HepG2 (cell line): ENCODE data around the gene KREMEN1. TPM values are rescaled to one million over a fixed set of nuclear protein-coding genes. Genes with fewer than 3 reads are reported as not detected.
A peak's percentile ranks its signal among the peaks of the same experiment; 100 is the strongest.

Experiments used
- ATAC-seq: fragments of 200-7000 bp; cut with Tn5 transposase; 3 replicates; pipeline ENCODE4 v1.9.1; 2020; ENCODE audit warnings: mild to moderate bottlenecking, moderate library complexity
- Bru-seq: library from RNA; stranded (reverse); fragments of 400-500 nt; gene quantifications from one replicate; lab custom pipeline; 2021; lab: Mats Ljungman, UMichigan
- BruChase-seq, 2 experiments: library from RNA; stranded (reverse); fragments of 400-500 nt; gene quantifications; one replicate each; lab custom pipeline; 2021; lab: Mats Ljungman, UMichigan
- BruUV-seq: library from RNA; stranded (reverse); fragments of 400-500 nt; replicated peaks from 2 replicates; lab custom pipeline; 2021; lab: Mats Ljungman, UMichigan
- CTCF ChIA-PET: fragments of 300-600 bp; formaldehyde crosslinking; extraction: SDS; loops from one replicate; lab custom pipeline; 2021; ENCODE audit warnings: low total read pairs, inconsistent platforms, low intra/inter-chr PET ratio; lab: Yijun Ruan, JAX
- POLR2A ChIA-PET: fragments of 350-600 bp; sonication (Branson Sonifier 250); formaldehyde crosslinking; loops from one replicate; lab custom pipeline; 2020; ENCODE audit warnings: antibody characterized with exemption, inconsistent platforms; lab: Yijun Ruan, JAX
- DNase-seq: peaks from one replicate; pipeline ENCODE4 v3.0.0-alpha.2; 2015; ENCODE audit warnings: low spot score
- FAIRE-seq: peaks from 3 replicates; lab custom pipeline; 2011; peaks lifted over from hg19 to GRCh38; lab: Jason Lieb, UNC
- H2AFZ ChIP-seq: one replicate; pipeline ENCODE4 v1.6.1; 2011; ENCODE audit warnings: low read length, inconsistent platforms
- H3K27ac ChIP-seq: fragments of 300-600 bp; 3 replicates; pipeline ENCODE4 v1.8.0; 2011; ENCODE audit warnings: mixed run types, mild to moderate bottlenecking, mixed read lengths, low read length, inconsistent platforms; ENCODE audit not compliant: insufficient read depth; ENCODE audit errors: extremely low read length
- H3K27me3 ChIP-seq, 2 experiments: fragments of 200-600 bp in 1 of 2; 2 replicates in 1 of 2; 3 replicates in 1 of 2; pipeline versions ENCODE4 v1.6.0 to v1.8.0; 2011; ENCODE audit warnings: low read length in 2 of 2, mild to moderate bottlenecking in 2 of 2, moderate library complexity in 2 of 2, inconsistent platforms in 1 of 2; ENCODE audit not compliant: insufficient read depth in 2 of 2, control insufficient read depth in 1 of 2
- H3K36me3 ChIP-seq, 2 experiments: fragments of 200-600 bp in 1 of 2; replicated peaks in 1 of 2; 2 replicates in 1 of 2; 3 replicates in 1 of 2; pipeline versions ENCODE4 v1.5.1 to v1.8.0; 2011; ENCODE audit warnings: low read length in 2 of 2, inconsistent platforms in 1 of 2; ENCODE audit not compliant: insufficient read depth in 2 of 2, control insufficient read depth in 1 of 2
- H3K4me1 ChIP-seq: 2 replicates; pipeline ENCODE4 v1.5.1; 2012; ENCODE audit warnings: low read length, inconsistent platforms; ENCODE audit not compliant: insufficient read depth
- H3K4me2 ChIP-seq: 2 replicates; pipeline ENCODE4 v1.6.0; 2011; ENCODE audit warnings: low read depth, low read length, inconsistent platforms
- H3K4me3 ChIP-seq, 3 experiments: fragments of 200-600 bp in 1 of 3; sonication (generic), shearing (Covaris generic) in 1 of 3; replicated peaks in 1 of 3; 2 replicates each; pipeline ENCODE4 v1.5.1; 2011 to 2016; ENCODE audit warnings: low read length in 3 of 3, inconsistent platforms in 2 of 3, low read depth in 2 of 3, mild to moderate bottlenecking in 2 of 3, control low read depth in 1 of 3, mixed read lengths in 1 of 3; ENCODE audit not compliant: insufficient read depth in 1 of 3
- H3K79me2 ChIP-seq: one replicate; pipeline ENCODE4 v1.6.1; 2011; ENCODE audit warnings: low read length, inconsistent platforms; ENCODE audit not compliant: insufficient read depth
- H3K9ac ChIP-seq: 2 replicates; pipeline ENCODE4 v1.6.0; 2011; ENCODE audit warnings: mild to moderate bottlenecking, low read depth, low read length, inconsistent platforms; ENCODE audit not compliant: insufficient read depth
- H3K9me3 ChIP-seq: 2 replicates; pipeline ENCODE4 v1.5.1; 2012; ENCODE audit warnings: mild to moderate bottlenecking, low read length
- H4K20me1 ChIP-seq: 2 replicates; pipeline ENCODE4 v1.6.0; 2011; ENCODE audit warnings: inconsistent platforms, mild to moderate bottlenecking, low read length, moderate library complexity; ENCODE audit not compliant: insufficient read depth
- JDP2 ChIP-seq: sonication (generic); formaldehyde crosslinking; IDR thresholded peaks from 2 replicates; pipeline ENCODE4 v1.8.1; 2022; ENCODE audit warnings: missing genetic modification reagents, borderline replicate concordance
- ZBTB7B ChIP-seq: sonication (generic); formaldehyde crosslinking; IDR thresholded peaks from 2 replicates; pipeline ENCODE4 v1.4.0; 2020; ENCODE audit warnings: missing genetic modification reagents
- ZNF292 ChIP-seq: sonication (generic); formaldehyde crosslinking; IDR thresholded peaks from 2 replicates; pipeline ENCODE4 v1.8.1; 2022; ENCODE audit warnings: mild to moderate bottlenecking, low read depth, missing genetic modification reagents, borderline replicate concordance
- ZNF749 ChIP-seq: sonication (generic); formaldehyde crosslinking; IDR thresholded peaks from 2 replicates; pipeline ENCODE4 v1.8.0; 2022; ENCODE audit warnings: mild to moderate bottlenecking, missing genetic modification reagents, moderate library complexity, borderline replicate concordance
- ZNF776 ChIP-seq: sonication (generic); formaldehyde crosslinking; IDR thresholded peaks from 2 replicates; pipeline ENCODE4 v1.4.0; 2020; ENCODE audit warnings: mild to moderate bottlenecking, missing genetic modification reagents
- ZNF883 ChIP-seq: sonication (generic); formaldehyde crosslinking; IDR thresholded peaks from 2 replicates; pipeline ENCODE4 v1.5.1; 2020; ENCODE audit warnings: mild to moderate bottlenecking, missing genetic modification reagents; ENCODE audit errors: not compliant biosample characterization
- WGBS: methylation state at CpG from one replicate; pipeline ENCODE4 v1.1.6; 2017; ENCODE audit warnings: low lambda C conversion rate; 5-methylcytosine and 5-hydroxymethylcytosine counted together
- in situ Hi-C: cut with HindIII; loops from 2 replicates; pipeline ENCODE4 v1.10.0; 2017; ENCODE audit warnings: low pct_unique_long_range_greater_than_20kb; ENCODE audit not compliant: extremely low pct_ligation_motif_present
- intact Hi-C: fragments of 100-400 bp; cut with micrococcal nuclease; formaldehyde crosslinking; loops from one replicate; pipeline ENCODE4 v1.10.0; 2022; ENCODE audit not compliant: unreplicated experiment
- long read RNA-seq, 2 experiments: library from RNA in 1 of 2; library from polyadenylated mRNA in 1 of 2; stranded (forward) in 1 of 2; unstranded in 1 of 2; transcript quantifications; one replicate each; pipeline ENCODE4 v2.0.0, GENCODE V29; 2019 to 2022
- polyA minus RNA-seq, 3 experiments: library from RNA; depleted of rRNA, polyadenylated mRNA; stranded (reverse); fragments of >200 nt; gene quantifications; 2 replicates each; pipeline ENCODE4 v1.2.3, GENCODE V29; 2011; ENCODE audit warnings: low replicate concordance in 1 of 3
- polyA plus RNA-seq, 8 experiments: library from polyadenylated mRNA; depleted of rRNA in 3 of 8; stranded (reverse) in 7 of 8; unstranded in 1 of 8; fragments of >200 nt; fragmentation: Illumina TruSeq in 4 of 8; extraction: Trizol in 4 of 8; gene quantifications; 2 replicates each; pipeline versions ENCODE4 v1.2.1 to v1.2.3, GENCODE V29; 2011 to 2016; ENCODE audit warnings: low read depth in 4 of 8, missing spikeins in 1 of 8, mixed read lengths in 1 of 8; ENCODE audit not compliant: insufficient read depth in 1 of 8
- total RNA-seq, 5 experiments: library from RNA; depleted of rRNA; stranded (reverse); fragments of >200 nt; fragmentation: Illumina TruSeq; extraction: Trizol; gene quantifications; 2 replicates each; pipeline ENCODE4 v1.2.3, GENCODE V29; 2016; ENCODE audit warnings: low read depth in 1 of 5
- TF ChIP-seq, protein P1 (sequence below): sonication (generic); formaldehyde crosslinking; IDR thresholded peaks from 2 replicates; pipeline ENCODE4 v1.4.0; 2020; ENCODE audit warnings: missing genetic modification reagents
- TF ChIP-seq, protein P2 (sequence below): sonication (generic); formaldehyde crosslinking; IDR thresholded peaks from 2 replicates; pipeline ENCODE4 v1.4.0; 2020; ENCODE audit warnings: missing genetic modification reagents, borderline replicate concordance

KREMEN1 gene, protein sequence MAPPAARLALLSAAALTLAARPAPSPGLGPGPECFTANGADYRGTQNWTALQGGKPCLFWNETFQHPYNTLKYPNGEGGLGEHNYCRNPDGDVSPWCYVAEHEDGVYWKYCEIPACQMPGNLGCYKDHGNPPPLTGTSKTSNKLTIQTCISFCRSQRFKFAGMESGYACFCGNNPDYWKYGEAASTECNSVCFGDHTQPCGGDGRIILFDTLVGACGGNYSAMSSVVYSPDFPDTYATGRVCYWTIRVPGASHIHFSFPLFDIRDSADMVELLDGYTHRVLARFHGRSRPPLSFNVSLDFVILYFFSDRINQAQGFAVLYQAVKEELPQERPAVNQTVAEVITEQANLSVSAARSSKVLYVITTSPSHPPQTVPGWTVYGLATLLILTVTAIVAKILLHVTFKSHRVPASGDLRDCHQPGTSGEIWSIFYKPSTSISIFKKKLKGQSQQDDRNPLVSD
- 10.2 and 13.8 TPM in 2 replicates for total RNA-seq (2016; rRNA removed; fragmentation: Illumina TruSeq; extraction: Trizol)
- total RNA-seq (2016; cell fraction: cytosol; rRNA removed; fragmentation: Illumina TruSeq; extraction: Trizol; ENCODE audit: low read depth) = 1.6 and 2.8 TPM in 2 replicates
- 8.1 and 13.9 TPM in 2 replicates for total RNA-seq (2016; cell fraction: insoluble cytoplasmic fraction; rRNA removed; fragmentation: Illumina TruSeq; extraction: Trizol)
- total RNA-seq (2016; cell fraction: membrane; rRNA removed; fragmentation: Illumina TruSeq; extraction: Trizol) = 6.5 and 7.3 TPM in 2 replicates
- total RNA-seq (2016; cell fraction: nucleus; rRNA removed; fragmentation: Illumina TruSeq; extraction: Trizol) = 10.2 and 12.6 TPM in 2 replicates
- polyA plus RNA-seq (2011; rRNA removed) = 8.9 and 9.8 TPM in 2 replicates
- polyA plus RNA-seq (2011; cell fraction: cytosol; rRNA removed) = 8.5 and 10.8 TPM in 2 replicates
- polyA plus RNA-seq (2011; cell fraction: nucleus; rRNA removed) = 5.2 and 6.3 TPM in 2 replicates
- 5.6 and 7.9 TPM in 2 replicates for polyA plus RNA-seq (2012)
- 1.5 TPM in 2 replicates for polyA plus RNA-seq (2016; cell fraction: cytosol; fragmentation: Illumina TruSeq; extraction: Trizol; ENCODE audit: low read depth)
- 9.5 and 11.0 TPM in 2 replicates for polyA plus RNA-seq (2016; cell fraction: insoluble cytoplasmic fraction; fragmentation: Illumina TruSeq; extraction: Trizol; ENCODE audit: low read depth)
- polyA plus RNA-seq (2016; cell fraction: membrane; fragmentation: Illumina TruSeq; extraction: Trizol; ENCODE audit: low read depth) = 4.1 and 5.6 TPM in 2 replicates
- polyA plus RNA-seq (2016; cell fraction: nucleus; fragmentation: Illumina TruSeq; extraction: Trizol; ENCODE audit: insufficient read depth, low read depth) = 20.4 and 21.5 TPM in 2 replicates
- polyA minus RNA-seq (2011; rRNA and poly(A)+ RNA removed; ENCODE audit: low replicate concordance) = 1.5 and 13.8 TPM in 2 replicates
- 5.3 and 6.3 TPM in 2 replicates for polyA minus RNA-seq (2011; cell fraction: cytosol; rRNA and poly(A)+ RNA removed)
- 1.8 and 2.7 TPM in 2 replicates for polyA minus RNA-seq (2011; cell fraction: nucleus; rRNA and poly(A)+ RNA removed)
- Bru-seq, nascent RNA = percentile 59 among the genes with signal in this experiment
- percentile 67 among the genes with signal in this experiment for BruChase-seq, experiment 1, labeled RNA remaining after a 6-hour chase
- BruChase-seq, experiment 2, labeled RNA remaining after a 2-hour chase = percentile 58 among the genes with signal in this experiment
- long read RNA-seq, experiment 1, full-length matches to known transcripts = 1 of 11 reads
- long read RNA-seq, experiment 1, partial matches to known transcripts = 2 of 11 reads
- long read RNA-seq, experiment 1, other reads (novel, unspliced or antisense) = 8 of 11 reads
- long read RNA-seq, experiment 2, full-length matches to known transcripts = 4 of 29 reads
- long read RNA-seq, experiment 2, partial matches to known transcripts = 23 of 29 reads
- long read RNA-seq, experiment 2, other reads (novel, unspliced or antisense) = 2 of 29 reads

- no peak for FAIRE-seq
- intact Hi-C loops = loop anchor here (5.0 kb wide), 1 partner anchor 79 kb away; no protein-coding TSS in a partner anchor
- TF ChIP-seq ZNF883 (CRISPR knock-in tag) (no peak), ZNF776 (CRISPR knock-in tag) (0 out of 2 replicates have a peak, but pooled peaks have one; percentile 63), ZNF749 (CRISPR knock-in tag) (no peak), ZBTB7B (CRISPR knock-in tag) (peak; percentile 45; the same call in 1 of the 2 replicates), ZNF292 (CRISPR knock-in tag) (no peak), JDP2 (no peak)
- TF ChIP-seq, protein P1, sequence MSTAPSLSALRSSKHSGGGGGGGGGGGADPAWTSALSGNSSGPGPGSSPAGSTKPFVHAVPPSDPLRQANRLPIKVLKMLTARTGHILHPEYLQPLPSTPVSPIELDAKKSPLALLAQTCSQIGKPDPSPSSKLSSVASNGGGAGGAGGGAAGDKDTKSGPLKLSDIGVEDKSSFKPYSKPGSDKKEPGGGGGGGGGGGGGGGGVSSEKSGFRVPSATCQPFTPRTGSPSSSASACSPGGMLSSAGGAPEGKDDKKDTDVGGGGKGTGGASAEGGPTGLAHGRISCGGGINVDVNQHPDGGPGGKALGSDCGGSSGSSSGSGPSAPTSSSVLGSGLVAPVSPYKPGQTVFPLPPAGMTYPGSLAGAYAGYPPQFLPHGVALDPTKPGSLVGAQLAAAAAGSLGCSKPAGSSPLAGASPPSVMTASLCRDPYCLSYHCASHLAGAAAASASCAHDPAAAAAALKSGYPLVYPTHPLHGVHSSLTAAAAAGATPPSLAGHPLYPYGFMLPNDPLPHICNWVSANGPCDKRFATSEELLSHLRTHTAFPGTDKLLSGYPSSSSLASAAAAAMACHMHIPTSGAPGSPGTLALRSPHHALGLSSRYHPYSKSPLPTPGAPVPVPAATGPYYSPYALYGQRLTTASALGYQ (CRISPR knock-in tag) = no peak
- TF ChIP-seq, protein P2, sequence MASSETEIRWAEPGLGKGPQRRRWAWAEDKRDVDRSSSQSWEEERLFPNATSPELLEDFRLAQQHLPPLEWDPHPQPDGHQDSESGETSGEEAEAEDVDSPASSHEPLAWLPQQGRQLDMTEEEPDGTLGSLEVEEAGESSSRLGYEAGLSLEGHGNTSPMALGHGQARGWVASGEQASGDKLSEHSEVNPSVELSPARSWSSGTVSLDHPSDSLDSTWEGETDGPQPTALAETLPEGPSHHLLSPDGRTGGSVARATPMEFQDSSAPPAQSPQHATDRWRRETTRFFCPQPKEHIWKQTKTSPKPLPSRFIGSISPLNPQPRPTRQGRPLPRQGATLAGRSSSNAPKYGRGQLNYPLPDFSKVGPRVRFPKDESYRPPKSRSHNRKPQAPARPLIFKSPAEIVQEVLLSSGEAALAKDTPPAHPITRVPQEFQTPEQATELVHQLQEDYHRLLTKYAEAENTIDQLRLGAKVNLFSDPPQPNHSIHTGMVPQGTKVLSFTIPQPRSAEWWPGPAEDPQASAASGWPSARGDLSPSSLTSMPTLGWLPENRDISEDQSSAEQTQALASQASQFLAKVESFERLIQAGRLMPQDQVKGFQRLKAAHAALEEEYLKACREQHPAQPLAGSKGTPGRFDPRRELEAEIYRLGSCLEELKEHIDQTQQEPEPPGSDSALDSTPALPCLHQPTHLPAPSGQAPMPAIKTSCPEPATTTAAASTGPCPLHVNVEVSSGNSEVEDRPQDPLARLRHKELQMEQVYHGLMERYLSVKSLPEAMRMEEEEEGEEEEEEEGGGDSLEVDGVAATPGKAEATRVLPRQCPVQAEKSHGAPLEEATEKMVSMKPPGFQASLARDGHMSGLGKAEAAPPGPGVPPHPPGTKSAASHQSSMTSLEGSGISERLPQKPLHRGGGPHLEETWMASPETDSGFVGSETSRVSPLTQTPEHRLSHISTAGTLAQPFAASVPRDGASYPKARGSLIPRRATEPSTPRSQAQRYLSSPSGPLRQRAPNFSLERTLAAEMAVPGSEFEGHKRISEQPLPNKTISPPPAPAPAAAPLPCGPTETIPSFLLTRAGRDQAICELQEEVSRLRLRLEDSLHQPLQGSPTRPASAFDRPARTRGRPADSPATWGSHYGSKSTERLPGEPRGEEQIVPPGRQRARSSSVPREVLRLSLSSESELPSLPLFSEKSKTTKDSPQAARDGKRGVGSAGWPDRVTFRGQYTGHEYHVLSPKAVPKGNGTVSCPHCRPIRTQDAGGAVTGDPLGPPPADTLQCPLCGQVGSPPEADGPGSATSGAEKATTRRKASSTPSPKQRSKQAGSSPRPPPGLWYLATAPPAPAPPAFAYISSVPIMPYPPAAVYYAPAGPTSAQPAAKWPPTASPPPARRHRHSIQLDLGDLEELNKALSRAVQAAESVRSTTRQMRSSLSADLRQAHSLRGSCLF (CRISPR knock-in tag) = no peak
These were observed at the start of gene KREMEN1 for GRCh38 chr22:29072979-29073617. TSS of gene KREMEN1 (plus strand) at chr22:29073035. CDS start at chr22:29073131, 96 bp downstream.

More at GRCh38 chr22:29072979-29073617, at the start of gene KREMEN1:
- POLR2A ChIA-PET = interaction anchor here (0.6 to 1.1 kb wide), 4 partner anchors 22 to 1262 kb away, joined by 3 to 5 read pairs (median 4); partner anchors contain the start of gene ZNRF3
- DNase-seq = no peak
- Histone ChIP-seq H3K36me3 (no peaks in the 10 kb centered on the region), H3K9me3 (no peaks in the 10 kb centered on the region), H3K4me3 (peak within 1 kb of the TSS; percentile 67 to 84 (median 76)), H4K20me1 (0 out of 2 replicates have a peak, but pooled peaks cover 4% of the 10 kb centered on the region), H3K9ac (peak within 1 kb of the TSS; percentile 73), H2AFZ (no peak within 1 kb of the TSS), H3K4me1 (peaks cover 53% of the 10 kb centered on the region), H3K27me3 (no peaks in the 10 kb centered on the region), H3K27ac (peak within 1 kb of the TSS; percentile 34), H3K79me2 (no peaks in the 10 kb centered on the region), H3K4me2 (peak within 1 kb of the TSS; percentile 93)
- no CpG with 5 or more reads among the region's 76 CpGs for WGBS
- ATAC-seq = peak; percentile 1; the same call in 1 of the 3 replicates
- in situ Hi-C loops = loop anchor here (5.0 kb wide), 1 partner anchor 79 kb away; no protein-coding TSS in a partner anchor
- BruUV-seq = no TSS peak
- CTCF ChIA-PET = no interaction called here
